Left cardiac atrium (tissue), 4 donors: Measurements from ENCODE around the gene MCCC1. TPM values are rescaled to one million over a fixed set of nuclear protein-coding genes. Genes with fewer than 3 reads are reported as not detected.

Experiments used
- ATAC-seq, 2 donors: fragments of 200-7000 bp; cut with Tn5 transposase; one replicate each; pipeline ENCODE4 v1.9.1; 2020; ENCODE audit warnings: mild to moderate bottlenecking in 2 of 2, moderate library complexity in 2 of 2
- DNase-seq: peaks from one replicate; pipeline ENCODE4 v3.0.0-alpha.2; 2020
- intact Hi-C, 2 donors: fragments of 100-400 bp; cut with DNase I; formaldehyde crosslinking; loops; one replicate each; pipeline versions ENCODE4 v1.14.1 to v1.15.1; 2022 to 2023
- total RNA-seq, 2 donors: library from RNA; stranded (reverse); fragmentation: NEBNext Ultra II Directional; extraction: Animal tissue kit (Norgen Biotek cat#: 25700); gene quantifications; one replicate each; pipeline ENCODE4 v1.2.1, GENCODE V29; 2021
- donor health status: DM: no; HTN: yes; CAD: no.
- donor health status: DM: no; HTN: yes; CAD: no; lungs with severe emphysema.
- donor health status: DM: yes; HTN: yes; CAD: no.
- donor health status: Dilated cardiomyopathy.

Gene MCCC1
- total RNA-seq, 2 donors from 2014 or later = 27.6 to 34.4 TPM

DNA sequence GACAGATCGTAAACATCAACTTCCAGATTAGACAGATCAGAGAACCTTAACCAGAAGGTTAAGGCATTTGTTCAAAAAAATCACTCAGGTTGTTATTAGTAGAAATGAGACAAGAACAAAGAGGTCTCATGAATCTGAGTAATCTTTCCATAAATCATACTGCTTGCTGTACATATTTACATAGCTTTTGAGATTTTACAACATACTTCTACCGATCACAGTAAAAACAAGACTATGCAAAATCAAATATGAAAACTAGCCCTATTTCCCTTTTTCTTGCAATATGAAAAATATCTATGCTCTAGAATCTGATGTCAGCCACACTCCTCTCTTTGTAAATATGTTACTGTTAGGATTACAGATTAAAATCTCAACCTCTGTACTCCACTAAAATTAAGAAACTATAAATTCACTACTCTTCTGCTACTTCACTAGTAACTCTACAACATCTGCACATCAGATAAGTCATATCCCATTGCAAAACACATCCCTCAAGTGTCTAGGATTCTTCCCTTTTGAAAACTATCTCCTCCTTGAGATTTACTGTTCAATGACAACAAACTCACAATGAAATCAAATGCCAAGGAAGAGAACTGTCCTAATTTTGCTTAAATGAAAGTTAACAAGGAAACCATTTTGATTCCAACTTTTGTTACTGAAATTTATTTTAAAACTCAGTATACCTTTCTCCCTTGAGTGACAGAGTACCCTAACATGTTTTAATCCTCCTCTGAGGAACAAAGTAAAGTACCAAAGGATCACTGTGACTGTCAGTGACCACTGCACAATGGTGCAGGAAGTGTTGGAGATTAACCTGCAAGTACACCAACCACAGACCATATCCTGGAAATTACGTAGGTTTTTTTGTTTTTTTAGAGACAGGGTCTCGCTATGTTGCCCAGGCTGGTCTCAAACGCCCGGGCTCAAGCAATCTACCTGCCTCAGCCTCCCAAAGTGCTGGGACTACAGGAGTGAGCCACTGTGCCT lies 131.8 kb downstream of the MCCC1 start:
- DNase-seq (no peak), ATAC-seq (no peak)
- intact Hi-C loops = no loop called here

DNA sequence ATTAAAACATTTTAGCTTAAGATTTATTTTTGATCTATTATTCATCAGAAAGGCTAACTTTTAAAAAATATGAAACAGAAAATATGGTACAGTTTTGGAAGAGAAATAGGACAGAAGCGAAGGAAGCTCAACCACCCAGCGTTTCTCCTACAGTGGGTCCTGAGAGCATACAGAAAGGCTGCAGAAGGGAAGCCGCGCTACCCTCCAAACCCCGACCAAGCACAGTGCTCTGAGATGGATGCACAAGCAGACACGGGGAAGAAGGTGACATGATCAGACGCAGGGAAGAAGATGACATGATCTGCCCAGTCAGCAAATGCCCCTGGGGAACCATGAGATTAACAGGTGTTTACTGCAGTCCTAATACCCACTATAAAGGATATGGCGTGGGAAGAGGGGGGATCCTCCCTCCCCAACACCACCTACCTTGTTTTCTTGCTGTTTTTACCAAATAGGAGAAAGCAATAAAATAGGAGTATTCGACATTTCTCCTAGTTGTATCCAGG lies 133.4 kb downstream of the MCCC1 start:
- no peak for ATAC-seq
- DNase-seq = no peak
- intact Hi-C loops = no loop called here

Other genes starting within 250 kb of the MCCC1 start
- 10 to 100 TPM; 30.5 to 31.2 TPM for gene DCUN1D1, start 119.0 kb downstream of the MCCC1 start, total RNA-seq
- under 1 TPM in 1 of 2 donors, not detected in 1; 0.15 TPM for gene LAMP3, start 63.2 kb upstream of the MCCC1 start, total RNA-seq
- gene B3GNT5, start 153.8 kb upstream of the MCCC1 start, total RNA-seq = 1 to 10 TPM; 2.6 to 5.2 TPM